ENCODE measurements around the gene EFCC1. TPM values are rescaled to one million over a fixed set of nuclear protein-coding genes. Genes with fewer than 3 reads are reported as not detected.
"Not testable (repeated sequence)": the region's sequence is repeated elsewhere in the genome, so short reads cannot be mapped to it uniquely, and the experiment has no call there.

Gene EFCC1
- polyA plus RNA-seq, 1 donor = 4.1 TPM

DNA sequence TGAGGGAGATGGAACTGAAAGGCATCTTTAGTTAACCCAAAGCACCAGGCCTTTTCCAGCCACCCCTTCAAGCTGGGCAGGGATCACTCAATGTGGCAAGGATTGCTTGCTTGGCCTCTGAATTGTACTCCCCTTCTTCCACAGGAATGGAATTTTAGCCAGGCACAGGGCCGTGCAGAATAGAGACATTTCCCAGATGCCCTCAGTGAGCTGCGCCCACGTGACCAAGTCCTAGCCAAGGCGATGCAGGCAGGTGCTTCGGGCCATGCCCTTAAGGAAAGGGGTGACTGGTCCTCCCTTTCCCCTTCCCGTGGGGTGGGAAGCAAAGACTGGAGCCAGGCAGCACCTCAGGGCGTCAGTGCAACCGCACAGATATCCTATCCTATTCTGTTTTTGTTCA lies 77.4 kb downstream of the EFCC1 start:
- no peaks in the 10 kb centered on the region for H3K4me1 ChIP-seq (ENCODE audit: control insufficient read depth, insufficient read depth, low read length)
- H3K4me3 ChIP-seq (ENCODE audit: low read length) = no peak overlapping the region
- no peak for DNase-seq
- no peaks in the 10 kb centered on the region for H3K27me3 ChIP-seq (ENCODE audit: control insufficient read depth, insufficient read depth, low read length)
- no CpG with 5 or more reads among the region's 8 CpGs for WGBS (ENCODE audit: insufficient coverage, low lambda C conversion rate)
- H3K9me3 ChIP-seq (ENCODE audit: control insufficient read depth, low read depth, low read length) = no peaks in the 10 kb centered on the region
- H3K36me3 ChIP-seq (ENCODE audit: control insufficient read depth, insufficient read depth, low read length) = no peaks in the 10 kb centered on the region
- H3K27ac ChIP-seq (ENCODE audit: low read length) = no peak overlapping the region

DNA sequence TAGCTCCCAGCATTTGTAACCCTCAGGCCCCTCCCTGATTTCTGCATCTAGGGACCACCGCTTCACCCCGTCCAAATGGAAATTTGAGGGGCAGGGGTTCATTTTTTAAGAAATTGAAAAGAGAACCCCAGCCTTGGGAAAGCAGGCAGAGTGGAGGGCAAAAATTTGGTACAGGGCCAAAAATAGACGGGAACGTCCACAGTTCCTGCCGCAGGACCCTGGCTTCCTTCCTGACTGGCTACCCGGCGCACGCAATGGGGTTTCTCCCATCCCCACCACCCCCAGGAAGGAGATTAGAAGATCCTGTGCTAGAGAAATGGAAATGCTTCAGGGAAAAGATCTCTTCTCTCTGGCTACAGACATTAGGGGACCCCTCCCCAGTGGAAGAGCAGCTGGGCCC lies 80.4 kb downstream of the EFCC1 start:
- no peaks in the 10 kb centered on the region for H3K9me3 ChIP-seq (ENCODE audit: control insufficient read depth, low read depth, low read length)
- H3K4me3 ChIP-seq (ENCODE audit: low read length) = no peak overlapping the region
- H3K36me3 ChIP-seq (ENCODE audit: control insufficient read depth, insufficient read depth, low read length) = no peaks in the 10 kb centered on the region
- no peaks in the 10 kb centered on the region for H3K4me1 ChIP-seq (ENCODE audit: control insufficient read depth, insufficient read depth, low read length)
- no peak overlapping the region for H3K27ac ChIP-seq (ENCODE audit: low read length)
- WGBS (ENCODE audit: insufficient coverage, low lambda C conversion rate) = 100% methylated on average over 2 of the region's 8 CpGs
- DNase-seq = no peak
- no peaks in the 10 kb centered on the region for H3K27me3 ChIP-seq (ENCODE audit: control insufficient read depth, insufficient read depth, low read length)

- WGBS (ENCODE audit: insufficient coverage, low lambda C conversion rate) = 72% methylated on average over 2 of the region's 9 CpGs
- no peak overlapping the region for H3K27ac ChIP-seq (ENCODE audit: low read length)
- DNase-seq = no peak
These were observed 80.9 kb downstream of the EFCC1 start for GRCh38 chr3:129082026-129082425.

GRCh38 chr3:129084501-129084900 lies 83.4 kb downstream of the EFCC1 start:
- Histone ChIP-seq H3K9me3 (ENCODE audit: control insufficient read depth, low read depth, low read length) (no peaks in the 10 kb centered on the region), H3K27me3 (ENCODE audit: control insufficient read depth, insufficient read depth, low read length) (no peaks in the 10 kb centered on the region), H3K4me3 (ENCODE audit: low read length) (no peak overlapping the region), H3K36me3 (ENCODE audit: control insufficient read depth, insufficient read depth, low read length) (no peaks in the 10 kb centered on the region), H3K27ac (ENCODE audit: low read length) (no peak overlapping the region), H3K4me1 (ENCODE audit: control insufficient read depth, insufficient read depth, low read length) (no peaks in the 10 kb centered on the region)
- WGBS (ENCODE audit: insufficient coverage, low lambda C conversion rate) = no CpG with 5 or more reads among the region's 6 CpGs
- no peak for DNase-seq

More at GRCh38 chr3:129082026-129082425, 80.9 kb downstream of the EFCC1 start:
- no peaks in the 10 kb centered on the region for H3K4me1 ChIP-seq (ENCODE audit: control insufficient read depth, insufficient read depth, low read length)
- no peaks in the 10 kb centered on the region for H3K9me3 ChIP-seq (ENCODE audit: control insufficient read depth, low read depth, low read length)
- H3K27me3 ChIP-seq (ENCODE audit: control insufficient read depth, insufficient read depth, low read length) = no peaks in the 10 kb centered on the region
- no peak overlapping the region for H3K4me3 ChIP-seq (ENCODE audit: low read length)
- H3K36me3 ChIP-seq (ENCODE audit: control insufficient read depth, insufficient read depth, low read length) = no peaks in the 10 kb centered on the region

DNA sequence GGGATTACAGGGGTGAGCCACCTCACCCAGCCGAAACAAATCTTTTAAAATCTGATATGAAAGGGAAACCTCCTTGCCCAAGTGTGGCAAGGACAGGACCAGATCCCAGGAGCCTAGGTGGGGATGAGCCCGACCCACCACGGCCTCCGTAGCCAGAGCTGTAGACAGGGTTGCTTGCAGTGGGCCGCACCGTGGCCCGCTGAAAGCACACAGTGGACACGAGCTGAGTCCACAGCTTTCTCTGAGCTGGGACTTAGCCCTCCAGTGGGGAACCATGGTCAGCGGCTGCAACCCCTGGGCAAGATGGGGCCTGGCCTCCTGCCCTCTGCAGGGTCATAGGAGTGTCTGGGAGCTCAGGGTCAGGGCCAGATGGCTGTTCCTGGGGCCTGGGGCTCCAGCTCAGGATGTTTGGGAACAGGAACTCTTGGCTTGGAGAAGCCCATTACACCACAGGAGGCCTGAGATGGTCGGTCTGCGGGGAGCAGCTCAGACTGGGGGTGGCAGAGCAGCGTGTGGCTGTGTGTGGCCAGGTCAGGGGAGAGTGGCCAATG lies 84.1 kb downstream of the EFCC1 start:
- no CpG with 5 or more reads among the region's 12 CpGs for WGBS (ENCODE audit: insufficient coverage, low lambda C conversion rate)
- H3K27ac ChIP-seq (ENCODE audit: low read length) = no peak overlapping the region

GRCh38 chr3:129085818-129086217 lies 84.7 kb downstream of the EFCC1 start:
- Histone ChIP-seq H3K36me3 (ENCODE audit: control insufficient read depth, insufficient read depth, low read length) (no peaks in the 10 kb centered on the region), H3K27me3 (ENCODE audit: control insufficient read depth, insufficient read depth, low read length) (no peaks in the 10 kb centered on the region), H3K27ac (ENCODE audit: low read length) (no peak overlapping the region), H3K4me3 (ENCODE audit: low read length) (no peak overlapping the region), H3K9me3 (ENCODE audit: control insufficient read depth, low read depth, low read length) (no peaks in the 10 kb centered on the region), H3K4me1 (ENCODE audit: control insufficient read depth, insufficient read depth, low read length) (no peaks in the 10 kb centered on the region)
- no CpG with 5 or more reads among the region's 4 CpGs for WGBS (ENCODE audit: insufficient coverage, low lambda C conversion rate)
- no peak for DNase-seq

More for the DNA sequence above, 84.1 kb downstream of the EFCC1 start:
- H3K4me3 ChIP-seq (ENCODE audit: low read length) = no peak overlapping the region
- no peaks in the 10 kb centered on the region for H3K27me3 ChIP-seq (ENCODE audit: control insufficient read depth, insufficient read depth, low read length)
- H3K36me3 ChIP-seq (ENCODE audit: control insufficient read depth, insufficient read depth, low read length) = no peaks in the 10 kb centered on the region
- DNase-seq = no peak
- no peaks in the 10 kb centered on the region for H3K9me3 ChIP-seq (ENCODE audit: control insufficient read depth, low read depth, low read length)
- H3K4me1 ChIP-seq (ENCODE audit: control insufficient read depth, insufficient read depth, low read length) = no peaks in the 10 kb centered on the region

- peak overlapping the region; percentile 51 for H3K27ac ChIP-seq (ENCODE audit: low read length)
- H3K4me1 ChIP-seq (ENCODE audit: control insufficient read depth, insufficient read depth, low read length) = no peaks in the 10 kb centered on the region
- H3K36me3 ChIP-seq (ENCODE audit: control insufficient read depth, insufficient read depth, low read length) = peaks cover 4% of the 10 kb centered on the region
- DNase-seq = no peak
- no CpG with 5 or more reads among the region's 8 CpGs for WGBS (ENCODE audit: insufficient coverage, low lambda C conversion rate)
- H3K4me3 ChIP-seq (ENCODE audit: low read length) = no peak overlapping the region
- no peaks in the 10 kb centered on the region for H3K9me3 ChIP-seq (ENCODE audit: control insufficient read depth, low read depth, low read length)
- H3K27me3 ChIP-seq (ENCODE audit: control insufficient read depth, insufficient read depth, low read length) = no peaks in the 10 kb centered on the region
These were observed 86.1 kb downstream of the EFCC1 start for GRCh38 chr3:129087138-129087702.

GRCh38 chr3:129087904-129088303 lies 86.8 kb downstream of the EFCC1 start:
- H3K4me1 ChIP-seq (ENCODE audit: control insufficient read depth, insufficient read depth, low read length); H3K36me3 ChIP-seq (ENCODE audit: control insufficient read depth, insufficient read depth, low read length); H3K27me3 ChIP-seq (ENCODE audit: control insufficient read depth, insufficient read depth, low read length); H3K4me3 ChIP-seq (ENCODE audit: low read length); H3K9me3 ChIP-seq (ENCODE audit: control insufficient read depth, low read depth, low read length); H3K27ac ChIP-seq (ENCODE audit: low read length): not testable (repeated sequence)
- WGBS (ENCODE audit: insufficient coverage, low lambda C conversion rate) = no CpG with 5 or more reads among the region's 9 CpGs
- DNase-seq = peak in 1 of 2 donors; percentile 28

- not testable (repeated sequence) for H3K27ac ChIP-seq (ENCODE audit: low read length); H3K4me1 ChIP-seq (ENCODE audit: control insufficient read depth, insufficient read depth, low read length); H3K9me3 ChIP-seq (ENCODE audit: control insufficient read depth, low read depth, low read length); DNase-seq; H3K4me3 ChIP-seq (ENCODE audit: low read length); H3K36me3 ChIP-seq (ENCODE audit: control insufficient read depth, insufficient read depth, low read length); H3K27me3 ChIP-seq (ENCODE audit: control insufficient read depth, insufficient read depth, low read length)
- no CpG with 5 or more reads among the region's 6 CpGs for WGBS (ENCODE audit: insufficient coverage, low lambda C conversion rate)
These were observed 87.2 kb downstream of the EFCC1 start for GRCh38 chr3:129088312-129088711.
